Neural cell (in vitro differentiated cells): ENCODE data around the gene DCHS2.

Source experiments
- CTCF ChIP-seq: fragments of 450-650 bp; IDR thresholded peaks from 2 replicates; pipeline ENCODE4 v1.5.1; 2014; ENCODE audit warnings: antibody characterized with exemption, mild to moderate bottlenecking, moderate library complexity; ENCODE audit not compliant: poor library complexity, severe bottlenecking
- EP300 ChIP-seq: fragments of 450-650 bp; conservative IDR thresholded peaks from 2 replicates; pipeline ENCODE4 v1.6.1; 2014; ENCODE audit warnings: antibody characterized with exemption, mild to moderate bottlenecking, moderate library complexity; ENCODE audit not compliant: poor library complexity, severe bottlenecking
- EZH2 ChIP-seq: fragments of 200-600, 300-800 bp; shearing (Covaris generic), sonication (generic); IDR thresholded peaks from 2 replicates; pipeline ENCODE4 v1.6.1; 2014; ENCODE audit warnings: antibody characterized with exemption, low read length, borderline replicate concordance, mild to moderate bottlenecking; ENCODE audit not compliant: insufficient read depth, poor library complexity, severe bottlenecking
- MXI1 ChIP-seq: fragments of 450-650 bp; conservative IDR thresholded peaks from 2 replicates; pipeline ENCODE4 v1.6.1; 2014; ENCODE audit warnings: antibody characterized with exemption, mild to moderate bottlenecking; ENCODE audit not compliant: poor library complexity, severe bottlenecking
- POLR2AphosphoS5 ChIP-seq: IDR thresholded peaks from 2 replicates; pipeline ENCODE4 v1.6.1; 2012
- SMC3 ChIP-seq: fragments of 450-650 bp; conservative IDR thresholded peaks from 2 replicates; pipeline ENCODE4 v1.6.1; 2014; ENCODE audit warnings: antibody characterized with exemption, mild to moderate bottlenecking, moderate library complexity; ENCODE audit not compliant: poor library complexity

DNA sequence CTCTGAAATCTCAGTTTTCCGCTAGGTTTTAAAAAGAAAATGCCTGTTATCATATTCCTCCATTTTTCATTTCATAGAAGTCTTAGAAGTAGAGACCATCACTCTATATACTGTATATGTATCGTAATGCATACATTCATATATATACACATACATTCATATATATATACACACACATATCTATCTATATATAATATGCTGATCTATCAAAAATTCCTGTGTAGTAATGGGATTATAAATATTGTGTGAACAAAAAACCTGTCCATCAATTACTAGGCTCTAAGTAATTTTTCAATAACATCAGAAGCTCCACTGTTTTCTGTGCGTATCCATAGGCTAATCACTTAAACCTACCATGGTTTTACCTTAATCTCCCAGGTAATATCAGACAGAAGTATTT is 150.2 kb downstream of the DCHS2 start:
- TF ChIP-seq CTCF, result no peak
- no peak for TF ChIP-seq SMC3
- no peak for TF ChIP-seq POLR2AphosphoS5
- TF ChIP-seq EZH2, result no peak
- TF ChIP-seq EP300, result no peak
- TF ChIP-seq MXI1, result no peak
